LNCAP (cell line): ENCODE measurements around the gene LZTFL1.

ENCODE experiments used
- CTCF ChIP-seq: fragments of 450-650 bp; IDR thresholded peaks from 2 replicates; pipeline ENCODE4 v1.5.1; 2017; ENCODE audit warnings: mild to moderate bottlenecking

The LZTFL1 gene

GRCh38 chr3:45794660-45795059 is 47.3 kb downstream of the LZTFL1 start:
- no peak for TF ChIP-seq CTCF

- no peak for TF ChIP-seq CTCF
These were observed 47.8 kb downstream of the LZTFL1 start for GRCh38 chr3:45794177-45794560.

GRCh38 chr3:45793482-45794176 is 48.3 kb downstream of the LZTFL1 start:
- TF ChIP-seq CTCF, result no peak

- TF ChIP-seq CTCF, result no peak
These were observed 49.3 kb downstream of the LZTFL1 start for GRCh38 chr3:45792516-45793172.

GRCh38 chr3:45792036-45792435 is 49.9 kb downstream of the LZTFL1 start:
- TF ChIP-seq CTCF, result no peak

GRCh38 chr3:45790596-45790995 is 51.3 kb downstream of the LZTFL1 start:
- no peak for TF ChIP-seq CTCF

DNA sequence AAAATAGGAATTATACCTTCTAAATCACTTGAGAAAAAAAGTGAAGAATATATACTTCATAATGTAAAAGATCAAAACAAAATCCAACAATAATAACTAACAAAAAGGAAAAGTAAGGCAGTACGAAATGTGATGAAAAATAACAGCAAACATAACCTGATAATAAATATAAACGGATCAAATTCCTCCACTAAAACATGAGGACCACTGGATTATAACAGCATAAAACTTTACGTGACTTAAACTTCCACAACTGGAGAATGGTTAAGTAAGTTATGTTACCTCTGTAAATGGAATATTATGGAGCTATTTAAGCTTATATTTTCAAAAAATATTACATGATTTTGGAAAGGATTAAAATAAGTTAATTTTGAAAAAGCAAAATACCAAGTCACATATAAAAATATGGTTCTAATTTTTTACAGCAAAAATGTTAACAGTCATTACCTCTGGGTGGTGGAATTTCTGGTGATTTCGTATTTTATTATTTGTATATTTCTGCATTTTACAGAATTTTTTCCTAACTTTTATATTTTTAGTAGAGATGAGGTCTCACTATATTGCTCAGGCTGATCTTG is 52.6 kb downstream of the LZTFL1 start:
- no peak for TF ChIP-seq CTCF
